Endothelial cell of umbilical vein (primary cell): ENCODE data around the gene CFD. TPM values are rescaled to one million over a fixed set of nuclear protein-coding genes. Genes with fewer than 3 reads are reported as not detected.

Source experiments
- BruUV-seq: library from RNA; stranded (reverse); fragments of 400-500 nt; replicated peaks from 2 replicates; lab custom pipeline; 2021; lab: Mats Ljungman, UMichigan
- CTCF ChIA-PET: fragments of 300-600, 350-600 bp; sonication (Branson Sonifier 250); formaldehyde crosslinking; loops from one replicate; lab custom pipeline; 2021; ENCODE audit warnings: antibody characterized with exemption, inconsistent platforms; lab: Charles Lee
- POLR2A ChIA-PET: fragments of 300-600, 350-600 bp; sonication (Branson Sonifier 250); formaldehyde crosslinking; loops from one replicate; lab custom pipeline; 2021; ENCODE audit warnings: antibody characterized with exemption, inconsistent platforms; lab: Charles Lee
- DNase-seq: peaks from one replicate; pipeline ENCODE4 v3.0.0-alpha.2; 2011; ENCODE audit warnings: low read depth, low spot score
- FAIRE-seq: peaks from 2 replicates; lab custom pipeline; 2011; peaks lifted over from hg19 to GRCh38; lab: Jason Lieb, UNC
- H2AFZ ChIP-seq: 2 replicates; pipeline ENCODE4 v1.6.0; 2012; ENCODE audit warnings: low read depth, low read length, control low read depth, inconsistent platforms
- H3K27ac ChIP-seq: 2 replicates; pipeline ENCODE4 v1.5.1; 2011; ENCODE audit warnings: low read depth, mild to moderate bottlenecking, control low read depth, low read length, moderate library complexity; ENCODE audit not compliant: insufficient read depth
- H3K27me3 ChIP-seq, 2 experiments: 2 replicates each; pipeline versions ENCODE4 v1.6.0 to v1.6.1; 2011; ENCODE audit warnings: low read length in 2 of 2, mixed read lengths in 1 of 2; ENCODE audit not compliant: control insufficient read depth in 2 of 2, insufficient read depth in 2 of 2
- H3K36me3 ChIP-seq, 2 experiments: 2 replicates in 1 of 2; 3 replicates in 1 of 2; pipeline ENCODE4 v1.5.1; 2011; ENCODE audit warnings: low read length in 2 of 2, mild to moderate bottlenecking in 1 of 2, moderate library complexity in 1 of 2; ENCODE audit not compliant: control insufficient read depth in 2 of 2, insufficient read depth in 2 of 2; ENCODE audit errors: extremely low read depth in 1 of 2
- H3K4me1 ChIP-seq: 3 replicates; pipeline ENCODE4 v1.5.1; 2011; ENCODE audit warnings: mild to moderate bottlenecking, low read length; ENCODE audit not compliant: control insufficient read depth, insufficient read depth; ENCODE audit errors: extremely low read depth
- H3K4me2 ChIP-seq: 2 replicates; pipeline ENCODE4 v1.6.1; 2011; ENCODE audit warnings: low read length, control low read depth, mixed read lengths; ENCODE audit not compliant: insufficient read depth
- H3K4me3 ChIP-seq, 3 experiments: fragments of 200-600 bp in 1 of 3; sonication (generic), shearing (Covaris generic) in 1 of 3; replicated peaks in 1 of 3; 2 replicates each; pipeline ENCODE4 v1.5.1; 2011 to 2016; ENCODE audit warnings: control low read depth in 3 of 3, low read length in 3 of 3, mild to moderate bottlenecking in 2 of 3, inconsistent platforms in 1 of 3, low read depth in 1 of 3, moderate library complexity in 1 of 3; ENCODE audit not compliant: insufficient read depth in 1 of 3
- H3K79me2 ChIP-seq: 2 replicates; pipeline ENCODE4 v1.6.0; 2012; ENCODE audit warnings: low read length, inconsistent platforms; ENCODE audit not compliant: control insufficient read depth, insufficient read depth
- H3K9ac ChIP-seq: replicated peaks from 2 replicates; pipeline ENCODE3; 2011; ENCODE audit warnings: low read length, control low read depth; ENCODE audit not compliant: insufficient read depth; ENCODE audit errors: extremely low read depth
- H3K9me1 ChIP-seq: replicated peaks from 3 replicates; pipeline ENCODE4 v1.6.0; 2011; ENCODE audit warnings: mild to moderate bottlenecking, low read length; ENCODE audit not compliant: control insufficient read depth, insufficient read depth; ENCODE audit errors: extremely low read depth
- H3K9me3 ChIP-seq: replicated peaks from 2 replicates; pipeline ENCODE4 v1.5.1; 2012; ENCODE audit warnings: low read length, inconsistent platforms; ENCODE audit not compliant: control insufficient read depth, insufficient read depth
- H4K20me1 ChIP-seq: replicated peaks from 2 replicates; pipeline ENCODE3; 2011; ENCODE audit warnings: mild to moderate bottlenecking, low read length; ENCODE audit not compliant: control insufficient read depth, insufficient read depth; ENCODE audit errors: extremely low read depth
- EZH2 ChIP-seq: IDR thresholded peaks from 2 replicates; pipeline ENCODE4 v1.6.1; 2012; ENCODE audit warnings: borderline replicate concordance, low read depth, mild to moderate bottlenecking, moderate library complexity, low read length, inconsistent platforms; ENCODE audit not compliant: severe bottlenecking
- FOS ChIP-seq: IDR thresholded peaks from 2 replicates; pipeline ENCODE4 v1.6.1; 2011; ENCODE audit warnings: mild to moderate bottlenecking, low read length, moderate library complexity, borderline replicate concordance; ENCODE audit not compliant: insufficient read depth
- GATA2 ChIP-seq: IDR thresholded peaks from 2 replicates; pipeline ENCODE4 v1.7.0; 2011; ENCODE audit warnings: low read depth, mild to moderate bottlenecking, moderate library complexity, mixed read lengths, low read length; ENCODE audit not compliant: insufficient read length, insufficient read depth
- JUN ChIP-seq: IDR thresholded peaks from 2 replicates; pipeline ENCODE4 v1.6.1; 2011; ENCODE audit warnings: borderline replicate concordance, low read depth; ENCODE audit not compliant: insufficient read length, insufficient read depth
- MYC ChIP-seq: IDR thresholded peaks from one replicate; pipeline ENCODE4 v1.6.1; 2011; ENCODE audit warnings: mild to moderate bottlenecking, low read depth, low read length
- POLR2A ChIP-seq: IDR thresholded peaks from 2 replicates; pipeline ENCODE4 v1.6.1; 2012; ENCODE audit warnings: low read depth, mild to moderate bottlenecking, control low read depth, low read length
- POLR2AphosphoS5 ChIP-seq: IDR thresholded peaks from 2 replicates; pipeline ENCODE4 v1.6.1; 2012; ENCODE audit warnings: low read depth, mild to moderate bottlenecking, control low read depth, low read length, moderate library complexity; ENCODE audit not compliant: insufficient read depth
- dilution Hi-C: fragments of 300-500 bp; cut with MboI; formaldehyde crosslinking; loops from one replicate; pipeline ENCODE4 v1.15.0; 2019; ENCODE audit warnings: low sequenced_read_pairs; ENCODE audit not compliant: extremely low pct_ligation_motif_present
- intact Hi-C: fragments of 100-400 bp; cut with micrococcal nuclease; formaldehyde crosslinking; loops from one replicate; pipeline ENCODE4 v1.10.0; 2022
- polyA plus RNA-seq, 4 experiments: library from polyadenylated mRNA; depleted of rRNA in 3 of 4; stranded (reverse) in 3 of 4; unstranded in 1 of 4; fragments of >200 nt; gene quantifications; 2 replicates each; pipeline versions ENCODE4 v1.2.1 to v1.2.3, GENCODE V29; 2011 to 2012; ENCODE audit warnings: missing spikeins in 1 of 4
- total RNA-seq: library from RNA; stranded (reverse); gene quantifications from 2 replicates; pipeline ENCODE4 v1.2.3, GENCODE V29; 2021
- TF ChIP-seq, protein P1 (sequence below), 2 donors: IDR thresholded peaks; 1 replicate in 1 of 2; 2 replicates in 1 of 2; pipeline ENCODE4 v1.5.1; 2011; ENCODE audit warnings: low read length in 2 of 2, mild to moderate bottlenecking in 2 of 2, moderate library complexity in 2 of 2, control low read depth in 1 of 2, inconsistent platforms in 1 of 2, low read depth in 1 of 2; ENCODE audit not compliant: insufficient read depth in 1 of 2; ENCODE audit errors: extremely low read depth in 1 of 2
- TF ChIP-seq, protein P2 (sequence below): IDR thresholded peaks from 2 replicates; pipeline ENCODE4 v1.6.1; 2011; ENCODE audit not compliant: insufficient read depth, insufficient read length

The CFD gene
- total and polyA plus RNA-seq, 2 donors (not counting 3 experiments of a cell fraction or from before 2014, with no cell fraction given): 0.25 to 0.40 TPM

DNA sequence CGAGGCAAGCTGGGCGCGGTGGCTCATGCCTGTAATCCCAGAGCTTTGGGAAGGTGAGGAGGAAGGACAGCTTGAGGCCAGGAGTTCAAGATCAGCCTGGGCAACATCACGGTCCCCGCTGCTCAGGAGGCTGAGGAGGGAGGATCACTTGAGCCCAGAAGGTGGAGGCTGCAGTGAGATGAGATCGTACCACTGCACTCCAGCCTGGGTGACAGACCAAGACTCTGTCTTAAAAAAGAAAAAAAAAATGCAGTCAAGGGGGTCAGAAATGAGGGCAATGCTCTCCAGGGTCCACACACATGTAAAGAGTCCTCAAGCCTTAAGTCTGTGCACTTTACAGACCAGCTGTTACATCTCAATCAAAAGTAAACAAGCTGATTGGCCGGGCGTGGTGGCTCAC is 45.1 kb downstream of the CFD start:
- DNase-seq (no peak), FAIRE-seq (no peak)
- H3K79me2 ChIP-seq: peaks cover 7% of the 10 kb centered on the region
- intact Hi-C loops: no loop called here
- CTCF ChIA-PET: interaction anchor here (1.1 kb wide), 1 partner anchor 11 kb away, joined by 3 read pairs; the partner anchor contains the start of genes MED16 and RNU6-9
- H4K20me1 ChIP-seq: no peaks in the 10 kb centered on the region
- no peaks in the 10 kb centered on the region for H3K9me1 ChIP-seq
- H3K4me2 ChIP-seq: no peak overlapping the region
- H2AFZ ChIP-seq: no peak overlapping the region
- no peaks in the 10 kb centered on the region for H3K9me3 ChIP-seq
- peaks cover 0 to 3% of the 10 kb centered on the region in 2 experiments for H3K36me3 ChIP-seq
- TF ChIP-seq MYC (no peak), EZH2 (no peak), POLR2A (no peak), POLR2AphosphoS5 (no peak), JUN (no peak), FOS (no peak), GATA2 (no peak)
- TF ChIP-seq, protein P1, sequence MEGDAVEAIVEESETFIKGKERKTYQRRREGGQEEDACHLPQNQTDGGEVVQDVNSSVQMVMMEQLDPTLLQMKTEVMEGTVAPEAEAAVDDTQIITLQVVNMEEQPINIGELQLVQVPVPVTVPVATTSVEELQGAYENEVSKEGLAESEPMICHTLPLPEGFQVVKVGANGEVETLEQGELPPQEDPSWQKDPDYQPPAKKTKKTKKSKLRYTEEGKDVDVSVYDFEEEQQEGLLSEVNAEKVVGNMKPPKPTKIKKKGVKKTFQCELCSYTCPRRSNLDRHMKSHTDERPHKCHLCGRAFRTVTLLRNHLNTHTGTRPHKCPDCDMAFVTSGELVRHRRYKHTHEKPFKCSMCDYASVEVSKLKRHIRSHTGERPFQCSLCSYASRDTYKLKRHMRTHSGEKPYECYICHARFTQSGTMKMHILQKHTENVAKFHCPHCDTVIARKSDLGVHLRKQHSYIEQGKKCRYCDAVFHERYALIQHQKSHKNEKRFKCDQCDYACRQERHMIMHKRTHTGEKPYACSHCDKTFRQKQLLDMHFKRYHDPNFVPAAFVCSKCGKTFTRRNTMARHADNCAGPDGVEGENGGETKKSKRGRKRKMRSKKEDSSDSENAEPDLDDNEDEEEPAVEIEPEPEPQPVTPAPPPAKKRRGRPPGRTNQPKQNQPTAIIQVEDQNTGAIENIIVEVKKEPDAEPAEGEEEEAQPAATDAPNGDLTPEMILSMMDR (IDR thresholded peaks at IDR 0.05; ENCODE audit: extremely low read depth in 1 of 2, insufficient read depth in 1 of 2, low read depth in 1 of 2, low read length in 2 of 2): no peak
- TF ChIP-seq, protein P2, sequence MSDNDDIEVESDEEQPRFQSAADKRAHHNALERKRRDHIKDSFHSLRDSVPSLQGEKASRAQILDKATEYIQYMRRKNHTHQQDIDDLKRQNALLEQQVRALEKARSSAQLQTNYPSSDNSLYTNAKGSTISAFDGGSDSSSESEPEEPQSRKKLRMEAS: no peak
- no TSS peak for BruUV-seq
- dilution Hi-C loops: no loop called here
- no peak overlapping the region for H3K27ac ChIP-seq
- POLR2A ChIA-PET: no interaction called here
- no peaks in the 10 kb centered on the region for H3K27me3 ChIP-seq
- no peak overlapping the region for H3K9ac ChIP-seq
- no peak overlapping the region for H3K4me3 ChIP-seq
- H3K4me1 ChIP-seq: peaks cover 6% of the 10 kb centered on the region
